ENCODE results near the gene VDR. TPM values are rescaled to one million over a fixed set of nuclear protein-coding genes. Genes with fewer than 3 reads are reported as not detected.
"Not testable (repeated sequence)": the region's sequence is repeated elsewhere in the genome, so short reads cannot be mapped to it uniquely, and the experiment has no call there.

VDR gene
- total RNA-seq, 3 donors from 2014 or later (not counting 1 experiment from before 2014, with no cell fraction given), result 1.1 to 2.5 (median 1.6) TPM

DNA sequence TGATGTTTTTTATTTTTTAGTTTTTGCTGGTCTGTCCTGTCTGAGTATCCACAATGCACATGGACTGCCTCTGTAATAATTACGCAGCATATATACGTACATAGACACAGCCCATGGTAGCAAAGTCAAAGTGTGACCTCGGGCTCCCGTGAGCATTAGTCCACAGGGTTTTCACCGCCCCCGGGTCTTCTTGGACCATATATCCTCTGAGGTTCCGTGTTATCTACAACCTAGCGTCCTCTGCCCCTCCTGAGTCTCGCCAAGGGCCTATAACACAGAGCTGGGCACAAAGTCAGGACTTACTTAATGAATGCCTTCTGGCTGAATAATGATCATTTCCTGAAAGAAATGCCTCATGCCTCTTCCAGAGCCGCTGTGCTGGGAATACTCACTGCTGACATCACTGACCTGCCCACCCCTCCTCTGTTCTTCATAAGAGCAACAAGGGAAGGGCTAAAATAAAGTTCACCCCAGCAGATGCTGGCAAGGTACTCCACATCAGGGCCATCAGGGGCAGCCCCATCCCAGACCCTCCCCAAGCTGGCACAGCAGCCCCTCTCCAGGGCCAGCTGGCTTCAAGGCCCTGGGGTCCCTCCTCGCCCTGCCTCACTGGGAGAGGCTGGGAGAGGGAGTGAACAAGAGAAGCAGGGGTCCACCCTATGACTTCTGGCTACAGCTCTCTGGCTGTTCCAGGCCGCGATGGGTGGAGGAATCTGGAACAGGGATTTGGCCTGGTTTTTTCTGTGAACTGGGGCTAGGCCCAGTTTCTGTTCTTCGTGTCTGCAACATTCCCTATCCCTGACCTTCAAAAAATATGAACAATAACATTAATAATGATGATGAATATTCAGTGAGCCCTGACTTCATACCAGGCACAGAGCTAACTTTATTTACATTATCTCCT, 93.0 kb downstream of the VDR start:
- Histone ChIP-seq H3K27ac (ENCODE audit: low read length) (peak overlapping the region; percentile 87), H3K9me3 (ENCODE audit: control insufficient read depth, insufficient read depth, low read length) (no peaks in the 10 kb centered on the region), H3K27me3 (ENCODE audit: control insufficient read depth, insufficient read depth, low read length) (no peaks in the 10 kb centered on the region), H3K4me3 (ENCODE audit: low read length) (no peak overlapping the region), H3K36me3 (ENCODE audit: control insufficient read depth, insufficient read depth, low read length) (peaks cover 3% of the 10 kb centered on the region), H3K4me1 (ENCODE audit: control insufficient read depth, insufficient read depth, low read length) (peaks cover 98% of the 10 kb centered on the region)
- H3K4me1 Mint-ChIP-seq, result peaks cover 85 to 94% of the 10 kb centered on the region in 2 donors
- no peak for DNase-seq
- intact Hi-C loops (cut with micrococcal nuclease), result loop anchor here (2.0 to 10.0 kb wide), 5 partner anchors 105 to 1595 kb away; partner anchors contain the start of genes RPAP3 and SENP1
- peak overlapping the region; percentile 91 to 92 for H3K27ac Mint-ChIP-seq
- H3K36me3 Mint-ChIP-seq, result no peaks in the 10 kb centered on the region
- no peak for TF ChIP-seq CTCF (IDR thresholded peaks at IDR 0.05)
- ATAC-seq, result no peak
- no peaks in the 10 kb centered on the region for H3K27me3 Mint-ChIP-seq (ENCODE audit: low read depth in 2 of 2)
- peak overlapping the region; percentile 90 for H3K4me3 Mint-ChIP-seq
- H3K9me3 Mint-ChIP-seq, result no peaks in the 10 kb centered on the region
- WGBS (ENCODE audit: insufficient coverage), result 70% methylated on average over 13 of the region's 14 CpGs

GRCh38 chr12:47811072-47811396, 93.8 kb downstream of the VDR start:
- intact Hi-C loops (cut with micrococcal nuclease), result loop anchor here (5.0 to 10.0 kb wide), 4 partner anchors 296 to 1594 kb away; partner anchors contain the start of gene SENP1
- H3K4me1 ChIP-seq (ENCODE audit: control insufficient read depth, insufficient read depth, low read length), result peaks cover 98% of the 10 kb centered on the region
- Mint-ChIP-seq H3K27me3 (ENCODE audit: low read depth in 2 of 2) (no peaks in the 10 kb centered on the region), H3K36me3 (no peaks in the 10 kb centered on the region), H3K4me1 (peaks cover 81 to 92% of the 10 kb centered on the region in 2 donors), H3K27ac (peak overlapping the region; percentile 91 to 92), H3K4me3 (peak overlapping the region; percentile 90), H3K9me3 (no peaks in the 10 kb centered on the region)
- ATAC-seq (no peak), DNase-seq (peak in 1 of 2 donors; percentile 40)
- H3K27me3 ChIP-seq (ENCODE audit: control insufficient read depth, insufficient read depth, low read length), result no peaks in the 10 kb centered on the region
- H3K36me3 ChIP-seq (ENCODE audit: control insufficient read depth, insufficient read depth, low read length), result peaks cover 3% of the 10 kb centered on the region
- 15% methylated on average over 2 of the region's 2 CpGs for WGBS (ENCODE audit: insufficient coverage)
- no peak for TF ChIP-seq CTCF (IDR thresholded peaks at IDR 0.05)
- H3K4me3 ChIP-seq (ENCODE audit: low read length), result no peak overlapping the region
- no peaks in the 10 kb centered on the region for H3K9me3 ChIP-seq (ENCODE audit: control insufficient read depth, insufficient read depth, low read length)
- H3K27ac ChIP-seq (ENCODE audit: low read length), result peak overlapping the region; percentile 87

DNA sequence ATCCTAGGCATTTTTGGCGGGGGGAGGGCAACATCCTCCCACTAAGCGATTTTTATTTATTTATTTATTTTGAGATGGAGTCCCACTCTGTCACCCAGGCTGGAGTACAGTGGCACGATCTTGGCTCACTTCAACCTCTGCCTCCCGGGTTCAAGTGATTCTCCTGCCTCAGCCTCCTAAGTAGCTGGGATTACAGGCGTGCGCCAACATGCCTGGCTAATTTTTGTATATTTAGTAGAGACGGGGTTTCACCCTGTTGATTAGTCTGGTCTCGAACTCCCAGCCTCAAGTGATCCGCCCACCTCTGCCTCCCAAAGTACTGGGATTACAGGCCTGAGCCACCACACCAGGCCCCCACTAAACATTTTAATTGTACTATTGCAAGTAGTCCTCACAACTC, 95.3 kb downstream of the VDR start:
- Histone ChIP-seq H3K27ac (ENCODE audit: low read length) (peak overlapping the region; percentile 87), H3K4me1 (ENCODE audit: control insufficient read depth, insufficient read depth, low read length) (peaks cover 97% of the 10 kb centered on the region)
- Mint-ChIP-seq H3K4me1 (peaks cover 88 to 95% of the 10 kb centered on the region in 2 donors), H3K4me3 (peak overlapping the region; percentile 37), H3K27ac (peak overlapping the region; percentile 91 to 92)
- H3K9me3 Mint-ChIP-seq; H3K27me3 ChIP-seq (ENCODE audit: control insufficient read depth, insufficient read depth, low read length); H3K27me3 Mint-ChIP-seq (ENCODE audit: low read depth in 2 of 2); H3K9me3 ChIP-seq (ENCODE audit: control insufficient read depth, insufficient read depth, low read length); ATAC-seq; intact Hi-C loops (cut with micrococcal nuclease); H3K36me3 ChIP-seq (ENCODE audit: control insufficient read depth, insufficient read depth, low read length); DNase-seq; H3K36me3 Mint-ChIP-seq; H3K4me3 ChIP-seq (ENCODE audit: low read length): not testable (repeated sequence)
- WGBS (ENCODE audit: insufficient coverage), result 86% methylated on average over 8 of the region's 9 CpGs

DNA sequence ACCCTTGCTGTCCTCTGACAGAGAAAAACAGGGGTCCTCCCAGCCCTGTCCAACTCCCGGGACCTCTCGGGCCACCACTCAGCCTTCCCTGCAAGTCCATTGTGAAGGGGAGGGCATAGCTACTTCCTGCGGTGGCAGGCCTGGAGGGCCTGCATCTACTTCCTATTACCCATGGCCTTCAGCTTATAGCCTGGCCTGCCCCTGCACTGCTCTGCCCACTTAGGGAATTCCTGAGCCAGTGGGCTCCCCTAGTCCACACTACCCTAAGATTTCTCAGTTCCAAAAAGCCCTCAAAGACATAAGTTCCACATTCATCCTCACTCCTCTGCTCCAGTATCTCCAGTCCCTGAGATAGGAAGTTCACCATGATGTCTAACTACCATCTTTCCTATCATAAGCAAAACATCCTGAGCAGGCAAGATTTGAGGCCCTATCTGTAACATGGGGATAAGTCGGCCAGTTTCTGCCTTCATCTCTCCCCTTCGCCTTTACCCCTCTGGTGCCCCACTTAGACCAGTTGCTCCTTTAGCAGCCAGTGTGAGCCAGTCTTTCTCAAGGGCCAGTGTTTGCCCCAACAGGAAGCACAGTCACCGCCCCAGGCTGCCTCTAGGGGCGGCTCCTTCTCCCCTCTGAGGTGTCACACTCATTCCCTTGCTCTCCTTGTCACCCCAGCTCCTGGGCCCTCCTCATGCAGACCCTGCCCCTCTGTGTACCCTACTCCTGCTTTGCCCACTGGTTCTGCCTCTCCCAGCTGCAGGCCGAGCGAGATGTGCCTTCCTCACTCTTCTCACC, 96.0 kb downstream of the VDR start:
- Histone ChIP-seq H3K9me3 (ENCODE audit: control insufficient read depth, insufficient read depth, low read length) (no peaks in the 10 kb centered on the region), H3K36me3 (ENCODE audit: control insufficient read depth, insufficient read depth, low read length) (peaks cover 6% of the 10 kb centered on the region), H3K4me3 (ENCODE audit: low read length) (peak overlapping the region; percentile 3), H3K27ac (ENCODE audit: low read length) (peak overlapping the region; percentile 87), H3K4me1 (ENCODE audit: control insufficient read depth, insufficient read depth, low read length) (peaks cover 97% of the 10 kb centered on the region), H3K27me3 (ENCODE audit: control insufficient read depth, insufficient read depth, low read length) (no peaks in the 10 kb centered on the region)
- Mint-ChIP-seq H3K27me3 (ENCODE audit: low read depth in 2 of 2) (no peaks in the 10 kb centered on the region), H3K36me3 (no peaks in the 10 kb centered on the region), H3K4me3 (peak overlapping the region; percentile 78), H3K9me3 (no peaks in the 10 kb centered on the region), H3K27ac (peak overlapping the region; percentile 91 to 92), H3K4me1 (peaks cover 88 to 95% of the 10 kb centered on the region in 2 donors)
- intact Hi-C loops (cut with micrococcal nuclease), result no loop called here
- ATAC-seq (peak; percentile 29 to 57 (median 39)), DNase-seq (peak; percentile 60 to 69)
- TF ChIP-seq CTCF (IDR thresholded peaks at IDR 0.05), result peak; percentile 27
- 12% methylated on average over 9 of the region's 9 CpGs for WGBS (ENCODE audit: insufficient coverage)

Measured in natural killer cell (primary cell).